ENCODE results near the gene KRT35. TPM values are rescaled to one million over a fixed set of nuclear protein-coding genes. Genes with fewer than 3 reads are reported as not detected.

Gene KRT35
- total and polyA plus RNA-seq, 2 donors (not counting 3 experiments of a cell fraction or from before 2014, with no cell fraction given) = not detected

DNA sequence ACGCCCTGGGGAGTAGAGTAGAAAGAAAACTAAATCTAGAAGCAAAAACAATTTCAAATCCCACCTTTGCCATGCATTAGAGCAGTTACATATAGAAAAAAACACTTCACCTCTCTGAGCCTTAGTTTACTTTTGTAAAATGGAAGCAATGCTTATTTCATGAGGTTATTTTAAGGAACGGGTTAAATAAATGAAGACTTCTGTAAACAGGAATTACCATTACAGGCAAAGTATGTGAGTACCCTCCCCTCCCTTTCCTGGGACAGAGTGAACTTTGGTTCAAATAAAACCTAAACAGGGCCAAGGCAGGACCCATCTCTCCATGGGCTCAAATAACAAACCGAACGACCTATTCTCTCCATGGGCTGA lies 42.3 kb upstream of the KRT35 start:
- Histone ChIP-seq H3K27me3 (ENCODE audit: control insufficient read depth in 2 of 2, insufficient read depth in 2 of 2, low read length in 2 of 2) (no peaks in the 10 kb centered on the region), H3K79me2 (ENCODE audit: control insufficient read depth, insufficient read depth, low read length) (no peaks in the 10 kb centered on the region), H3K27ac (ENCODE audit: insufficient read depth, low read depth, low read length) (no peak overlapping the region), H3K4me2 (ENCODE audit: insufficient read depth, low read length) (no peak overlapping the region), H3K9me3 (replicated peaks; ENCODE audit: control insufficient read depth, insufficient read depth, low read length) (no peaks in the 10 kb centered on the region), H3K4me1 (ENCODE audit: control insufficient read depth, extremely low read depth, insufficient read depth, low read length) (peaks cover 27% of the 10 kb centered on the region), H3K4me3 (replicated peaks in 1 of 3; ENCODE audit: insufficient read depth in 1 of 3, low read depth in 1 of 3, low read length in 3 of 3) (no peak overlapping the region), H4K20me1 (replicated peaks; ENCODE audit: control insufficient read depth, extremely low read depth, insufficient read depth, low read length) (no peaks in the 10 kb centered on the region), H3K9ac (replicated peaks; ENCODE audit: extremely low read depth, insufficient read depth, low read length) (no peak overlapping the region), H2AFZ (ENCODE audit: low read depth, low read length) (no peak overlapping the region), H3K36me3 (ENCODE audit: control insufficient read depth in 2 of 2, extremely low read depth in 1 of 2, insufficient read depth in 2 of 2, low read length in 2 of 2) (no peaks in the 10 kb centered on the region), H3K9me1 (replicated peaks; ENCODE audit: control insufficient read depth, extremely low read depth, insufficient read depth, low read length) (no peaks in the 10 kb centered on the region)
- POLR2A ChIA-PET = no interaction called here
- CTCF ChIA-PET = interaction anchor here (8.5 kb wide), 1 partner anchor 27 kb away, joined by 126 read pairs; no protein-coding TSS in a partner anchor
- dilution Hi-C loops (cut with MboI; ENCODE audit: extremely low pct_ligation_motif_present, low sequenced_read_pairs) = no loop called here
- intact Hi-C loops (cut with micrococcal nuclease) = no loop called here
- DNase-seq (ENCODE audit: low read depth, low spot score) (no peak), FAIRE-seq (no peak)
- TF ChIP-seq MYC (IDR thresholded peaks at IDR 0.05; ENCODE audit: low read depth, low read length) = no peak
- no peak for TF ChIP-seq EZH2 (IDR thresholded peaks at IDR 0.05; ENCODE audit: borderline replicate concordance, low read depth, low read length, severe bottlenecking)
- no peak for TF ChIP-seq FOS (IDR thresholded peaks at IDR 0.05; ENCODE audit: borderline replicate concordance, insufficient read depth, low read length)
- no peak for TF ChIP-seq JUN (IDR thresholded peaks at IDR 0.05; ENCODE audit: borderline replicate concordance, insufficient read depth, insufficient read length, low read depth)
- TF ChIP-seq, protein P1, sequence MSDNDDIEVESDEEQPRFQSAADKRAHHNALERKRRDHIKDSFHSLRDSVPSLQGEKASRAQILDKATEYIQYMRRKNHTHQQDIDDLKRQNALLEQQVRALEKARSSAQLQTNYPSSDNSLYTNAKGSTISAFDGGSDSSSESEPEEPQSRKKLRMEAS (IDR thresholded peaks at IDR 0.05; ENCODE audit: insufficient read depth, insufficient read length) = no peak
- TF ChIP-seq, protein P2, sequence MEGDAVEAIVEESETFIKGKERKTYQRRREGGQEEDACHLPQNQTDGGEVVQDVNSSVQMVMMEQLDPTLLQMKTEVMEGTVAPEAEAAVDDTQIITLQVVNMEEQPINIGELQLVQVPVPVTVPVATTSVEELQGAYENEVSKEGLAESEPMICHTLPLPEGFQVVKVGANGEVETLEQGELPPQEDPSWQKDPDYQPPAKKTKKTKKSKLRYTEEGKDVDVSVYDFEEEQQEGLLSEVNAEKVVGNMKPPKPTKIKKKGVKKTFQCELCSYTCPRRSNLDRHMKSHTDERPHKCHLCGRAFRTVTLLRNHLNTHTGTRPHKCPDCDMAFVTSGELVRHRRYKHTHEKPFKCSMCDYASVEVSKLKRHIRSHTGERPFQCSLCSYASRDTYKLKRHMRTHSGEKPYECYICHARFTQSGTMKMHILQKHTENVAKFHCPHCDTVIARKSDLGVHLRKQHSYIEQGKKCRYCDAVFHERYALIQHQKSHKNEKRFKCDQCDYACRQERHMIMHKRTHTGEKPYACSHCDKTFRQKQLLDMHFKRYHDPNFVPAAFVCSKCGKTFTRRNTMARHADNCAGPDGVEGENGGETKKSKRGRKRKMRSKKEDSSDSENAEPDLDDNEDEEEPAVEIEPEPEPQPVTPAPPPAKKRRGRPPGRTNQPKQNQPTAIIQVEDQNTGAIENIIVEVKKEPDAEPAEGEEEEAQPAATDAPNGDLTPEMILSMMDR (IDR thresholded peaks at IDR 0.05; ENCODE audit: extremely low read depth in 1 of 2, insufficient read depth in 1 of 2, low read depth in 1 of 2, low read length in 2 of 2) = no peak
- no peak for TF ChIP-seq POLR2A (IDR thresholded peaks at IDR 0.05; ENCODE audit: low read depth, low read length)
- TF ChIP-seq POLR2AphosphoS5 (IDR thresholded peaks at IDR 0.05; ENCODE audit: insufficient read depth, low read depth, low read length) = no peak
- TF ChIP-seq GATA2 (IDR thresholded peaks at IDR 0.05; ENCODE audit: insufficient read depth, insufficient read length, low read depth, low read length) = no peak
- BruUV-seq (replicated peaks) = no TSS peak
